GM12891 (cell line): ENCODE measurements around the gene LRRC27. TPM values are rescaled to one million over a fixed set of nuclear protein-coding genes. Genes with fewer than 3 reads are reported as not detected.

Experiments
- DNase-seq: peaks from one replicate; pipeline ENCODE4 v3.0.0; 2011; ENCODE audit warnings: low spot score; ENCODE audit not compliant: insufficient read length
- FAIRE-seq: peaks from 2 replicates; lab custom pipeline; 2011; peaks lifted over from hg19 to GRCh38; lab: Jason Lieb, UNC
- PAX5 ChIP-seq: IDR thresholded peaks from 2 replicates; pipeline ENCODE4 v1.6.1; 2011; ENCODE audit warnings: low read length, moderate library complexity, mild to moderate bottlenecking; ENCODE audit not compliant: insufficient read depth, severe bottlenecking
- POLR2A ChIP-seq: IDR thresholded peaks from 2 replicates; pipeline ENCODE4 v1.6.1; 2011; ENCODE audit warnings: low read depth, low read length, control low read depth
- POLR2AphosphoS5 ChIP-seq: IDR thresholded peaks from 2 replicates; pipeline ENCODE4 v1.6.1; 2011; ENCODE audit warnings: low read depth, low read length, control low read depth
- POU2F2 ChIP-seq: IDR thresholded peaks from 2 replicates; pipeline ENCODE4 v1.6.1; 2011; ENCODE audit warnings: low read depth, mild to moderate bottlenecking, control low read depth, low read length, moderate library complexity
- SPI1 ChIP-seq: IDR thresholded peaks from 2 replicates; pipeline ENCODE4 v1.6.1; 2011; ENCODE audit warnings: low read depth, low read length, control low read depth
- TAF1 ChIP-seq: IDR thresholded peaks from 2 replicates; pipeline ENCODE4 v1.6.1; 2011; ENCODE audit warnings: low read depth, low read length, control low read depth
- polyA plus RNA-seq: library from polyadenylated mRNA; unstranded; fragments of >200 nt; gene quantifications from one replicate; pipeline ENCODE4 v1.2.1, GENCODE V29; 2012; ENCODE audit warnings: low read depth, missing spikeins, inconsistent platforms; ENCODE audit not compliant: missing spikeins

LRRC27 gene
- polyA plus RNA-seq = 6.0 TPM

GRCh38 chr10:132331601-132332432 is at the start of gene LRRC27:
Gene LRRC27, plus strand, starts transcription at chr10:132332193. Its CDS starts 1,332 bp downstream, at chr10:132333525.
- peak; percentile 98 for FAIRE-seq
- peak; percentile 97 for DNase-seq
- TF ChIP-seq TAF1 (0 out of 2 replicates have a peak, but pooled peaks have one; percentile 26), POU2F2 (no peak), PAX5 (no peak), POLR2A (0 out of 2 replicates have a peak, but pooled peaks have one; percentile 16), SPI1 (no peak), POLR2AphosphoS5 (peak; percentile 44; the same call in 1 of the 2 replicates)

- DNase-seq (no peak), FAIRE-seq (no peak)
- TF ChIP-seq POU2F2 (no peak), PAX5 (no peak), POLR2A (no peak), TAF1 (no peak), SPI1 (no peak), POLR2AphosphoS5 (no peak)
Measured at GRCh38 chr10:132282667-132283603, 49.1 kb upstream of the LRRC27 start.

- TF ChIP-seq POU2F2 = no peak
- no peak for TF ChIP-seq PAX5
- TF ChIP-seq TAF1 = no peak
- TF ChIP-seq SPI1 = no peak
- TF ChIP-seq POLR2A = no peak
- no peak for TF ChIP-seq POLR2AphosphoS5
- DNase-seq = no peak
Measured at GRCh38 chr10:132283604-132284382, 48.2 kb upstream of the LRRC27 start.

GRCh38 chr10:132289439-132289838 is 42.6 kb upstream of the LRRC27 start:
- FAIRE-seq (no peak), DNase-seq (no peak)
- TF ChIP-seq TAF1 (no peak), SPI1 (no peak), POLR2AphosphoS5 (no peak), PAX5 (no peak), POU2F2 (no peak)

More at GRCh38 chr10:132283604-132284382, 48.2 kb upstream of the LRRC27 start:
- no peak for FAIRE-seq

- TF ChIP-seq PAX5 (no peak), POU2F2 (no peak), TAF1 (no peak), SPI1 (no peak), POLR2A (no peak), POLR2AphosphoS5 (no peak)
- DNase-seq (no peak), FAIRE-seq (no peak)
Measured at GRCh38 chr10:132290631-132291030, 41.4 kb upstream of the LRRC27 start.

- no peak for DNase-seq
- TF ChIP-seq PAX5 (no peak), POLR2AphosphoS5 (no peak), TAF1 (no peak), POLR2A (no peak), SPI1 (no peak), POU2F2 (no peak)
- no peak for FAIRE-seq
Measured at GRCh38 chr10:132291826-132292225, 40.2 kb upstream of the LRRC27 start.

GRCh38 chr10:132292287-132293200 is 39.4 kb upstream of the LRRC27 start:
- DNase-seq = no peak
- no peak for TF ChIP-seq PAX5
- no peak for TF ChIP-seq POU2F2
- TF ChIP-seq SPI1 = no peak
- TF ChIP-seq POLR2AphosphoS5 = no peak
- FAIRE-seq = no peak
